Erythroblast (primary cell): ENCODE data around the gene LANCL2.

ENCODE experiments used
- DNase-seq, 2 experiments: peaks; one replicate each; lab custom pipeline; 2025; lab: John Stamatoyannopoulos, UW
- GATA1 ChIP-seq: IDR thresholded peaks from 2 replicates; pipeline ENCODE4 v1.6.1; 2011; ENCODE audit warnings: low read depth, mild to moderate bottlenecking, control low read depth, low read length, moderate library complexity
- POLR2A ChIP-seq: IDR thresholded peaks from 2 replicates; pipeline ENCODE4 v1.6.1; 2011; ENCODE audit warnings: mild to moderate bottlenecking, low read length

The LANCL2 gene

GRCh38 chr7:55429835-55430499, 64.8 kb downstream of the LANCL2 start:
- DNase-seq: no peak
- TF ChIP-seq POLR2A (no peak), GATA1 (no peak)

- DNase-seq: no peak
- TF ChIP-seq POLR2A (no peak), GATA1 (no peak)
Measured at GRCh38 chr7:55431898-55432297, 66.8 kb downstream of the LANCL2 start.

- no peak for DNase-seq
- no peak for TF ChIP-seq POLR2A
- TF ChIP-seq GATA1: no peak
Measured at GRCh38 chr7:55432506-55432905, 67.4 kb downstream of the LANCL2 start.

GRCh38 chr7:55432939-55433784, 68.0 kb downstream of the LANCL2 start:
- DNase-seq: no peak
- TF ChIP-seq GATA1: no peak
- no peak for TF ChIP-seq POLR2A

GRCh38 chr7:55435466-55435865, 70.3 kb downstream of the LANCL2 start:
- no peak for TF ChIP-seq GATA1
- TF ChIP-seq POLR2A: no peak
- DNase-seq: no peak

- DNase-seq: no peak
- TF ChIP-seq GATA1: no peak
- TF ChIP-seq POLR2A: no peak
Measured at GRCh38 chr7:55436457-55436856, 71.3 kb downstream of the LANCL2 start.

- no peak for DNase-seq
- no peak for TF ChIP-seq GATA1
- no peak for TF ChIP-seq POLR2A
Measured at GRCh38 chr7:55437375-55437774, 72.2 kb downstream of the LANCL2 start.

GRCh38 chr7:55438085-55438756, 73.1 kb downstream of the LANCL2 start:
- TF ChIP-seq GATA1 (no peak), POLR2A (no peak)
- no peak for DNase-seq

GRCh38 chr7:55438757-55439525, 73.8 kb downstream of the LANCL2 start:
- no peak for DNase-seq
- TF ChIP-seq GATA1 (no peak), POLR2A (no peak)

GRCh38 chr7:55439627-55440026, 74.5 kb downstream of the LANCL2 start:
- TF ChIP-seq GATA1 (no peak), POLR2A (no peak)
- no peak for DNase-seq

GRCh38 chr7:55440040-55440690, 75.0 kb downstream of the LANCL2 start:
- TF ChIP-seq POLR2A: no peak
- DNase-seq: no peak

- no peak for DNase-seq
- TF ChIP-seq POLR2A (no peak), GATA1 (no peak)
Measured at GRCh38 chr7:55441002-55441401, 75.9 kb downstream of the LANCL2 start.

GRCh38 chr7:55441774-55442522, 76.8 kb downstream of the LANCL2 start:
- DNase-seq: no peak
- TF ChIP-seq POLR2A: no peak
- TF ChIP-seq GATA1: no peak
